CD8-positive, alpha-beta memory T cell (primary cell): ENCODE measurements around the gene SERPINB10. TPM values are rescaled to one million over a fixed set of nuclear protein-coding genes. Genes with fewer than 3 reads are reported as not detected.
"Not testable (repeated sequence)": the region's sequence is repeated elsewhere in the genome, so short reads cannot be mapped to it uniquely, and the experiment has no call there.

Experiments used
- CTCF ChIA-PET: fragments of 350-600 bp; sonication (Branson Sonifier 250); formaldehyde crosslinking; loops from one replicate; lab custom pipeline; 2021; ENCODE audit warnings: antibody characterized with exemption; lab: Charles Lee
- POLR2A ChIA-PET: fragments of 350-600 bp; sonication (Branson Sonifier 250); formaldehyde crosslinking; loops from one replicate; lab custom pipeline; 2021; ENCODE audit warnings: antibody characterized with exemption; lab: Charles Lee
- DNase-seq, 5 donors: peaks; one replicate each; pipeline versions ENCODE4 v3.0.0 to v3.0.0-alpha.2; 2020 to 2022; ENCODE audit warnings: mixed read lengths in 1 of 5
- H3K27ac ChIP-seq: one replicate; pipeline ENCODE4 v1.7.0; 2013; ENCODE audit warnings: low read depth, mild to moderate bottlenecking, low read length, moderate library complexity
- H3K27me3 ChIP-seq: 2 replicates; pipeline ENCODE4 v1.7.0; 2013; ENCODE audit warnings: low read length, mild to moderate bottlenecking; ENCODE audit not compliant: insufficient read depth, poor library complexity, severe bottlenecking
- H3K36me3 ChIP-seq: 2 replicates; pipeline ENCODE4 v1.7.0; 2013; ENCODE audit warnings: mild to moderate bottlenecking, low read length, moderate library complexity; ENCODE audit not compliant: insufficient read depth
- H3K4me1 ChIP-seq: 2 replicates; pipeline ENCODE4 v1.7.0; 2013; ENCODE audit warnings: mild to moderate bottlenecking, low read length, moderate library complexity; ENCODE audit not compliant: insufficient read depth
- H3K4me3 ChIP-seq: 2 replicates; pipeline ENCODE4 v1.7.0; 2013; ENCODE audit warnings: mild to moderate bottlenecking, low read length
- H3K9me3 ChIP-seq: 2 replicates; pipeline ENCODE4 v1.7.0; 2013; ENCODE audit warnings: mild to moderate bottlenecking, low read length
- H3K27ac Mint-ChIP-seq, 8 donors: one replicate each; pipeline ENCODE4 v1.8.0; 2020 to 2021; ENCODE audit warnings: mixed read lengths in 8 of 8, mild to moderate bottlenecking in 6 of 8, inconsistent platforms in 3 of 8, moderate library complexity in 3 of 8
- H3K27me3 Mint-ChIP-seq, 2 donors: one replicate each; pipeline ENCODE4 v1.8.0; 2020 to 2021; ENCODE audit warnings: mixed read lengths in 2 of 2, mild to moderate bottlenecking in 1 of 2, moderate library complexity in 1 of 2
- H3K36me3 Mint-ChIP-seq, 3 donors: one replicate each; pipeline ENCODE4 v1.8.0; 2020 to 2021; ENCODE audit warnings: mixed read lengths in 3 of 3, inconsistent platforms in 1 of 3, mild to moderate bottlenecking in 1 of 3
- H3K4me1 Mint-ChIP-seq, 3 donors: one replicate each; pipeline ENCODE4 v1.8.0; 2020 to 2021; ENCODE audit warnings: mixed read lengths in 3 of 3, inconsistent platforms in 1 of 3, mild to moderate bottlenecking in 1 of 3
- H3K4me3 Mint-ChIP-seq, 7 donors: one replicate each; pipeline ENCODE4 v1.8.0; 2020 to 2021; ENCODE audit warnings: mixed read lengths in 7 of 7, mild to moderate bottlenecking in 6 of 7, moderate library complexity in 4 of 7, inconsistent platforms in 2 of 7
- H3K9me3 Mint-ChIP-seq, 5 donors: one replicate each; pipeline ENCODE4 v1.8.0; 2020 to 2022; ENCODE audit warnings: mixed read lengths in 5 of 5, mild to moderate bottlenecking in 3 of 5, moderate library complexity in 2 of 5, inconsistent platforms in 1 of 5
- polyA plus RNA-seq: library from polyadenylated mRNA; unstranded; fragments of 300-500 nt; fragmentation: Illumina TruSeq; gene quantifications from one replicate; pipeline ENCODE4 v1.2.3, GENCODE V29; 2021
- total RNA-seq, 2 experiments: library from RNA; stranded (reverse); gene quantifications; one replicate each; pipeline ENCODE4 v1.2.3, GENCODE V29; 2021

The SERPINB10 gene
- total and polyA plus RNA-seq, 3 experiments from 2014 or later: not detected

GRCh38 chr18:63917817-63918216, 10.1 kb downstream of the SERPINB10 start:
- ChIA-PET CTCF (no interaction called here), POLR2A (no interaction called here)
- Histone ChIP-seq H3K27ac (no peak overlapping the region), H3K4me3 (no peak overlapping the region), H3K36me3 (no peaks in the 10 kb centered on the region), H3K4me1 (no peaks in the 10 kb centered on the region), H3K9me3 (no peaks in the 10 kb centered on the region), H3K27me3 (no peaks in the 10 kb centered on the region)
- H3K4me3 Mint-ChIP-seq: no peak overlapping the region
- H3K4me1 Mint-ChIP-seq: no peaks in the 10 kb centered on the region
- H3K27ac Mint-ChIP-seq: no peak overlapping the region
- H3K9me3 Mint-ChIP-seq: no peaks in the 10 kb centered on the region
- no peaks in the 10 kb centered on the region for H3K36me3 Mint-ChIP-seq
- no peak for DNase-seq
- H3K27me3 Mint-ChIP-seq: peaks cover 6 to 50% of the 10 kb centered on the region in 2 donors

GRCh38 chr18:63922049-63922448, 14.3 kb downstream of the SERPINB10 start:
- Histone ChIP-seq H3K27ac (no peak overlapping the region), H3K36me3 (no peaks in the 10 kb centered on the region), H3K9me3 (no peaks in the 10 kb centered on the region), H3K4me1 (no peaks in the 10 kb centered on the region), H3K4me3 (no peak overlapping the region), H3K27me3 (no peaks in the 10 kb centered on the region)
- Mint-ChIP-seq H3K36me3 (no peaks in the 10 kb centered on the region), H3K27ac (no peak overlapping the region), H3K27me3 (peaks cover 4 to 53% of the 10 kb centered on the region in 2 donors), H3K9me3 (no peaks in the 10 kb centered on the region), H3K4me3 (no peak overlapping the region), H3K4me1 (no peaks in the 10 kb centered on the region)
- DNase-seq: no peak
- CTCF ChIA-PET: no interaction called here
- POLR2A ChIA-PET: no interaction called here

GRCh38 chr18:63924551-63924950, 16.8 kb downstream of the SERPINB10 start:
- H3K27ac Mint-ChIP-seq: no peak overlapping the region
- no peaks in the 10 kb centered on the region for H3K9me3 ChIP-seq
- H3K4me3 Mint-ChIP-seq: no peak overlapping the region
- H3K9me3 Mint-ChIP-seq: no peaks in the 10 kb centered on the region
- H3K27me3 ChIP-seq: no peaks in the 10 kb centered on the region
- H3K36me3 Mint-ChIP-seq: no peaks in the 10 kb centered on the region
- CTCF ChIA-PET: no interaction called here
- DNase-seq: no peak
- no peaks in the 10 kb centered on the region for H3K4me1 ChIP-seq
- H3K27me3 Mint-ChIP-seq: peaks cover 3 to 45% of the 10 kb centered on the region in 2 donors
- H3K27ac ChIP-seq: no peak overlapping the region
- POLR2A ChIA-PET: no interaction called here
- no peaks in the 10 kb centered on the region for H3K4me1 Mint-ChIP-seq
- H3K36me3 ChIP-seq: no peaks in the 10 kb centered on the region
- H3K4me3 ChIP-seq: no peak overlapping the region

GRCh38 chr18:63928331-63928730, 20.6 kb downstream of the SERPINB10 start:
- Histone ChIP-seq H3K27ac (no peak overlapping the region), H3K27me3 (no peaks in the 10 kb centered on the region), H3K9me3 (no peaks in the 10 kb centered on the region), H3K4me1 (no peaks in the 10 kb centered on the region), H3K4me3 (no peak overlapping the region), H3K36me3 (no peaks in the 10 kb centered on the region)
- ChIA-PET CTCF (no interaction called here), POLR2A (no interaction called here)
- Mint-ChIP-seq H3K27ac (no peak overlapping the region), H3K36me3 (no peaks in the 10 kb centered on the region), H3K9me3 (no peaks in the 10 kb centered on the region), H3K4me1 (no peaks in the 10 kb centered on the region), H3K4me3 (no peak overlapping the region), H3K27me3 (peaks cover 4 to 30% of the 10 kb centered on the region in 2 donors)
- DNase-seq: no peak

- H3K4me1 Mint-ChIP-seq, H3K9me3 ChIP-seq, DNase-seq, H3K4me3 Mint-ChIP-seq, H3K27ac ChIP-seq, H3K9me3 Mint-ChIP-seq, H3K36me3 Mint-ChIP-seq, H3K36me3 ChIP-seq, H3K27ac Mint-ChIP-seq, POLR2A ChIA-PET, H3K4me3 ChIP-seq, CTCF ChIA-PET, H3K27me3 ChIP-seq, H3K4me1 ChIP-seq: not testable (repeated sequence)
- H3K27me3 Mint-ChIP-seq: peaks cover 1 to 22% of the 10 kb centered on the region in 2 donors
Observed at GRCh38 chr18:63929369-63929768, 21.6 kb downstream of the SERPINB10 start.

- H3K4me1 Mint-ChIP-seq: peaks cover 0 to under 1% (median 0%) of the 10 kb centered on the region in 3 donors
- peaks cover 1 to 20% of the 10 kb centered on the region in 2 donors for H3K27me3 Mint-ChIP-seq
- H3K4me1 ChIP-seq: no peaks in the 10 kb centered on the region
- DNase-seq: no peak
- no peaks in the 10 kb centered on the region for H3K9me3 Mint-ChIP-seq
- no peaks in the 10 kb centered on the region for H3K27me3 ChIP-seq
- H3K36me3 ChIP-seq: no peaks in the 10 kb centered on the region
- H3K4me3 Mint-ChIP-seq: no peak overlapping the region
- ChIA-PET POLR2A (no interaction called here), CTCF (no interaction called here)
- no peaks in the 10 kb centered on the region for H3K36me3 Mint-ChIP-seq
- H3K27ac ChIP-seq: no peak overlapping the region
- no peak overlapping the region for H3K4me3 ChIP-seq
- H3K27ac Mint-ChIP-seq: no peak overlapping the region
- no peaks in the 10 kb centered on the region for H3K9me3 ChIP-seq
Observed at GRCh38 chr18:63930773-63931354, 23.1 kb downstream of the SERPINB10 start.

- Mint-ChIP-seq H3K27me3 (peaks cover 3 to 7% of the 10 kb centered on the region in 2 donors), H3K4me1 (peaks cover 4 to 5% (median 5%) of the 10 kb centered on the region in 3 donors), H3K9me3 (no peaks in the 10 kb centered on the region), H3K4me3 (peak overlapping the region; percentile 57 to 87 (median 78)), H3K27ac (peak overlapping the region in 2 of 8 donors; percentile 72 to 79), H3K36me3 (no peaks in the 10 kb centered on the region)
- POLR2A ChIA-PET: interaction anchor here (0.8 kb wide), 1 partner anchor 34 kb away, joined by 3 read pairs; no protein-coding TSS in a partner anchor
- peak; percentile 8 to 65 (median 40) for DNase-seq
- Histone ChIP-seq H3K9me3 (no peaks in the 10 kb centered on the region), H3K4me1 (peaks cover 6% of the 10 kb centered on the region), H3K4me3 (peak overlapping the region; percentile 62), H3K27me3 (peaks cover 7% of the 10 kb centered on the region), H3K27ac (no peak overlapping the region), H3K36me3 (no peaks in the 10 kb centered on the region)
- CTCF ChIA-PET: interaction anchor here (0.7 to 2.8 kb wide), 11 partner anchors 9 to 425 kb away, joined by 3 to 22 read pairs (median 3); partner anchors contain the start of genes HMSD and SERPINB8
Observed at GRCh38 chr18:63936156-63936931, 28.6 kb downstream of the SERPINB10 start.

- Histone ChIP-seq H3K9me3 (no peaks in the 10 kb centered on the region), H3K4me3 (peak overlapping the region; percentile 62), H3K36me3 (no peaks in the 10 kb centered on the region), H3K4me1 (peaks cover 6% of the 10 kb centered on the region), H3K27me3 (peaks cover 7% of the 10 kb centered on the region), H3K27ac (no peak overlapping the region)
- ChIA-PET CTCF (interaction anchor here (0.8 to 2.8 kb wide), 6 partner anchors 9 to 426 kb away, joined by 3 to 22 read pairs (median 4); partner anchors contain the start of genes HMSD and SERPINB8), POLR2A (interaction anchor here (0.8 kb wide), 1 partner anchor 34 kb away, joined by 3 read pairs; no protein-coding TSS in a partner anchor)
- Mint-ChIP-seq H3K9me3 (no peaks in the 10 kb centered on the region), H3K4me1 (peaks cover 4 to 5% (median 5%) of the 10 kb centered on the region in 3 donors), H3K36me3 (no peaks in the 10 kb centered on the region), H3K27ac (no peak overlapping the region), H3K27me3 (peaks cover 4 to 14% of the 10 kb centered on the region in 2 donors), H3K4me3 (peak overlapping the region in 2 of 7 donors; percentile 76 to 79)
- no peak for DNase-seq
Observed at GRCh38 chr18:63936932-63937393, 29.2 kb downstream of the SERPINB10 start.
